Measurements from ENCODE around the gene SEMA5B.

Gene SEMA5B

DNA sequence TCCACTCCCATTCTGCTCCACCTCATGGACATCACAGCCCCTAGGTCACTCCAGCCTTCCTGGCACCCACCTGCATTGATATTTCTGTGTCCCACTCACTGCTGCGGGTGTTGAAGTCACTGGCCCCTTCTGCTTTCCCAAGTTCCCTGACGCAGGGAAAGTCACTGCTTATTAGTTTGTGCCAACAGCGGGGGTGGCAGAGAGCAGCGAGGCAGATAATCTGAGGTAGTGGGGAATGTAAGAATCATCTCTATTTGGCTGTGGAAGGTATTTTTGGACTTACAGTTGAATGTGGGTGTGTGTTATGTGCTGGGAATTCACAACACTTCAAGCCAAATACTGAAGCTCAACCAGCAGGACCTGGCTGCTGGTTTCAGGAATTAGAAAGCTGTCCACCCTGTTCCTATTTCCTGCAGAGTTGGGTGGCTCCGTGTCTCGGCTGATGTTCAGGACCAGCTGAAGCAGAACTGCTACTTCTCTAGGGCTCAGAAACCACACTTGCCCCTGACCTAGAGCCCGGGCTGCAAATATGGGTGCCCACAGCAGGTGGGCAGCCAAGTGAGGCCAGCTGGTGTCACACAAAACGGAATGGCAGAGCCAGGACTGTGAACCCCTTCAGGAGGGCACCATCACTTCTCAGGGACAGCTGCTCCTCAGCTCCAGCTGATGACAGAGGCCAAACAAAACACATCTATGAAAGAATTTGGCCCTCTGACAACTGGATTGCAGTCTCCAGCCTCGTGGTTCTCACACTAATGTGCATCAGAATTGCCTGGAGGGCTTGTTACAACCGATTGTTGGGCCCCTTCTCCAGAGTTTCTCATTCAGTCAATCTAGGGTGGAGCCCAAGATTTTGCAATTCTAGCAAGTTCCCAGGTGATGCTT, 57.7 kb downstream of the SEMA5B start:
- DNase-seq = no peak

- DNase-seq = no peak
Measured at GRCh38 chr3:122967765-122968164, 59.8 kb downstream of the SEMA5B start.

DNA sequence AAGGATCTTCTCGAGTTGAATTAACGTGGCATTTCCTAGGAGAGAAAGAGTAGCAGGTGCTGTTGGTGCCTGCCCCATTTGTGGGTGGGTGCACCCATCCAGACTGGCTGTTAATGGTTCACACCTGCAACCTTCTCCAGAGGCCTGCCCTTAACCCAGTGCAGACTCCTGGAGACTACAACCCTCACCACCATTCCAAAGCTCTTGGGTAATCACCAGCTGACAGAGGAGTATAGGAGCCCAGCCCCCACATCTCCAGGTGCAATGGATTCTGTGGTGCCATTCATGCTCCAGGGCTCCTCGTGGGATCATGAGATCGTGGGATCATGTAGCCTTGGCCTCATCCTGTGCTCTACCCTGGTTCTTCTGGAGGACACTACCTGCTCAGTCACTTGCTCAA, 60.2 kb downstream of the SEMA5B start:
- DNase-seq = no peak

- no peak for DNase-seq
Measured at GRCh38 chr3:122966045-122966444, 61.5 kb downstream of the SEMA5B start.

GRCh38 chr3:122964811-122965210, 62.8 kb downstream of the SEMA5B start:
- no peak for DNase-seq

- DNase-seq = no peak
Measured at GRCh38 chr3:122962149-122962548, 65.4 kb downstream of the SEMA5B start.

DNA sequence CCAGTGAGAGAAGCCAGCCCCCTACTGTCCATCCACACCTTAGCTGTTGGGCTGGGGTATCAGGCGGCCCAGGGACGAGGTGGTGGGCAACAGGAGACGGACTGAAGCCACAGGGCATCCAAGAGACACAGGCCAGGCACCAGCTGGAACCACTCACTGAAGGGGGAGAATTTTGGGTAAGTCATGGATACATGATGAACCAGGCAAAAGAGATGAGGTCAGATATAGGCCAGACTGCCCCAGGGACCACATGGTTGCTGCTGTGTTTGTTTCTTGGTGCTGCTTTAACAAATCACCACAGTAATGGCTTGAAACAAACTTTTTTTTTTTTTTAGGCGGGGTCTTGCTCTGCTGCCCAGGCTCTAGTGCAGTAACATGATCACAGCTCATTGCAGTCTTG, 66.4 kb downstream of the SEMA5B start:
- no peak for DNase-seq

DNA sequence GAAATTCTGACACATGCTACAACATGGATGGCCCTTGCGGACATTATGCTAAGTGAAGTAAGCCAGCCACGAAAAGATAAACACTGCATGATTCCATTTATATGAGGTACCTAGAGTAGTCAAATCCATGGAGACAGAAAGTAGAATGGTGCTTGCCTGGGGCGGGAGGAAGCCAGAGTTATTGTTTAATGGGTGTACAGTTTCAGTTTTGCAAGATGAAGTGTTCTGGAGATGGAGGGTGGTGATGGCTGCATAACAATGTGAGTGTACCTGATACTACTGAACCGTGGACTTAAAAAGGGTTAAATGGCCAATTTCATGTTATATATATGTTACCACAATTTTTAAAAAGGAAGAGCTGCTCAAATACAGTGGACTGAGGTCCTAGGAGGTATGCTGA, 66.9 kb downstream of the SEMA5B start:
- DNase-seq = no peak

DNA sequence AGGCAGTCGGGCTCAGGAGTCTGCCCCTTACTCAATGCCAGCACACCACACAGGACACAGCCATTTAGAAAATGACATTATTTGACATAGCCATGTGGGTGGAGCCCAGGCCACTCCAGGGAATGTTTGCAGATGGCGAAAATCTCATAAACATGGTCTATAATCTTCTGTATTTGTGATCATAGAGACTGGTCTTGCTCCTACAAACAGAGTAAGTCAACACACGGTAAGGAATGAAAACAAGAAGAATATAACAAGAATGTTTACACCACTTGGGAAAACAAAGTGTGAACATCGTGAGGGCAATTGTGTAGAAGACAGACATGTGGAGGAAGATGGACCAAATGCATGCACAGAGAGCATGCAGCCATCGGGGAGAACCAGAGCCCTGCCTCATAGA, 68.2 kb downstream of the SEMA5B start:
- DNase-seq = no peak

GRCh38 chr3:122957707-122958689, 69.6 kb downstream of the SEMA5B start:
- no peak for DNase-seq

- DNase-seq = no peak
Measured at GRCh38 chr3:122956693-122957455, 70.7 kb downstream of the SEMA5B start.

DNA sequence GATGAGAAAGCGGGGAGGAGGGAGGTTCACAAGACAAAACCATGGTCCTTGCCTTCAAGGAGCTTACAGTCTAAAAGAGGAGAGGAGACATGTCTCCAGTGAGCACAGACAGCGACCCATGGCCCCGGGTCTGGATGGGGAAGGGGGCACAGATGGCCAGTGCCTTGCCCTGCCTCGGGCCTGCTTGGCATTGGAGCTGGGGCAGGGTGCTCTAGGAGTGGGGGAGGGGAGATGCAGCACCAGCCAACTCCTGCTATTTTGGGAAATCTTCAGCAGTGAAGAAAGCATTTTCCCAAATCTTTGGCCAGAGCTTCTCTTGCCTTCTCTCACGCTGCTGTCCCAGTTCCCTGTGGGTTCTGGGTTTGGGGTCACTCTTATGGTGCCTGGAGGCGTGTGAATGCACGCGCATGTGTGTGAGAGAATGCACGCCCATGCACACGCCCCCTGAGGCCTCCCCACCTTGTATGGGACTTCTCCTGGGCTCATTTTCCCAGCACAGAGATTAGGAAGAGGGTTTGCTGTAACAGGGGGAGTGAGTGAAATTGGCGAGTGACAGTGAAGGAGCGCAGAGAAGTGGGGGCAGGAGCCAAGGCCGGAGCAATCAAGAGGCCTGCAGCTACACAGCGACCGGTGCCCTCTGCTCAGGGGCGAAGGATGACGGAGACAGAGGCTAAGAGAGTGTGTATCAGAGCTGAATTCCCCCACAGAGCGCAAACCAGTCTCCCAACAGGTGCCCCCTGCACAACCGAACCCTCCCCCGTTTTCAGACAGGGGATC, 71.5 kb downstream of the SEMA5B start:
- DNase-seq = no peak

GRCh38 chr3:122952520-122952919, 75.0 kb downstream of the SEMA5B start:
- no peak for DNase-seq

GRCh38 chr3:122948408-122948807, 79.2 kb downstream of the SEMA5B start:
- DNase-seq = no peak

DNA sequence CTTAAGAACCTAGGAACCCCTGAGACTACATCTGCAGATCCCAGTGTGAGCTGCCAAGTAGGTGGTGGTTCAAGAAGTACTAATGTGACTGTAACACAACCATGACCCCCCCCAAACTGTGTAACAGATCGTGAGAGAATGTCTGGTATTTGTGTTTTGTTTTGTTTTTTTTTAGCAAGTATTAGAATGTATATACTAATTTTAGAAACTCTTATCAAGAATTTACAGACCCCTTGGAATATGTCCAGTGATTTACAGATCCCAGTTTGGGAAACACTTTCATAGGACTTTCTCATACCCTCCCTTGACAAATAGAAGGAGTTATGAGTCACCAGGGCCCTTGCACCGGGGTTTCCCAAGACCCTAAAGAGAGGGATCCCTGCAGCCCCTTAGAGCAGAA, 79.8 kb downstream of the SEMA5B start:
- DNase-seq = no peak

- DNase-seq = no peak
Measured at GRCh38 chr3:122947196-122947595, 80.4 kb downstream of the SEMA5B start.

DNA sequence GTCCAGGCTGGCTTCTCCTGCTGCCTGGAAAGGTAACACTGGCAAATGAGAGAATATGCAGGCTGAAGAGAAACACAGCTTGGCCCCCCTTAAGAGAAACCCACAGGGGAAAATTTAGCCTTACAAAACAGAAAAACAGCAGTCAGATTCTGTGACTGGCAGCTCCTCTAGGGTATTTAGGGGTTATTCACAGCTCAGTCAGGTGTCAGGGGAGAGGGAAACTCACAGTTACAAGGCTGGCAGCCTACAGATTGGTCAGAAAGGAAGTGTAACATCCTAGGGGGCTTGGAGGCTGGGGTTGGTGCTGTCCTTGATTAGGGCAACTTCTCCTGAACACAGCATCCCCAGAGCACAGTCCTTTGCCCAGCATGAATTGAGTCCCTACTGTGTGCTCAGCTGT, 81.4 kb downstream of the SEMA5B start:
- no peak for DNase-seq

DNA sequence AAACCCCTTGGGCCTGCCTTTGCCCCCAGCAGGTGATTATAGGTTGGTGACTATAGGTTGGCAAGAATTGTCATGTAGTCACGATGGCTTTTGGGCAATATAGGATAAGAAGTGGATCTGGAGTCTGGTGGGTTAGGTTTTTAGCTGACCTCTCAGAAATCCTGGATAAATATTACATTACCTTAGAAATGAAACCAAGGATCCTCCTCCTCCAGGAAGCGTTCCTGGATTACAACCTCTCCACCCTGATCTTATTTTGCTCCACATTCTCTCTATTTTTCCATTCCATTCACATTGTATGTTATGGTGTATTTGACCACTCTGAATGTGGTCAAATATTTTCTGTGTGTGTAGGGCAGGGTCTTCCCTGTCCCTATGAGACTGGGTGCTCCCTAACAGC, 82.3 kb downstream of the SEMA5B start:
- no peak for DNase-seq

DNA sequence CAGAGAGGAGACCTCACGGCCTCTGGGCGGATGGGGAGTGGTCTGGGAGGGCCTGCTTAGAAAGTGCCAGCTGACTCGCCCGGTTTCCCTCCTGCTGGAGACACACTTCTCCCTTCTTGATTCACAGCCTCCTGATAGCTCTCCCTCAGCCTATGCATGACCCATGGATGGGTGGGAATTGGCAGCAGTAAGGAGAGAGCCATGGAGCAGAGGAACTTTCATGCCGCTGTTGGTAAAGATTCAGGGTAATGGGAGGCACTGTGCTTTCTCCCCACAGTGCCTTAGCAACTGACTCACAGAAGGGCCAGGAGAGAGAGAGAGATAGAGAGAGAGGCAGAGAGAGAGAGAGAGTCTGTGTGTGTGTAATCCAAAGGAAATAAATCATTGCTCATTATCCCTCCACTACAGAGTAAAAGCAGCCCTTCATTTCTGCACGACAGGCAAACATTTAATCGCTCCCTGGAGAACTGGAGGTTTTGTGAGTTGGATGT, 82.8 kb downstream of the SEMA5B start:
- no peak for DNase-seq

GRCh38 chr3:122943828-122944190, 83.8 kb downstream of the SEMA5B start:
- DNase-seq = no peak

- DNase-seq = peak; percentile 24
Measured at GRCh38 chr3:122942937-122943827, 84.4 kb downstream of the SEMA5B start.
